HG02885 (cell line): ENCODE measurements around the gene ADCY2.

ENCODE experiments used
- ATAC-seq: cut with Tn5 transposase; IDR thresholded peaks from one replicate; pipeline ENCODE4 v1.9.1; 2021; ENCODE audit warnings: mild to moderate bottlenecking; ENCODE audit not compliant: unreplicated experiment, poor library complexity

Gene ADCY2

DNA sequence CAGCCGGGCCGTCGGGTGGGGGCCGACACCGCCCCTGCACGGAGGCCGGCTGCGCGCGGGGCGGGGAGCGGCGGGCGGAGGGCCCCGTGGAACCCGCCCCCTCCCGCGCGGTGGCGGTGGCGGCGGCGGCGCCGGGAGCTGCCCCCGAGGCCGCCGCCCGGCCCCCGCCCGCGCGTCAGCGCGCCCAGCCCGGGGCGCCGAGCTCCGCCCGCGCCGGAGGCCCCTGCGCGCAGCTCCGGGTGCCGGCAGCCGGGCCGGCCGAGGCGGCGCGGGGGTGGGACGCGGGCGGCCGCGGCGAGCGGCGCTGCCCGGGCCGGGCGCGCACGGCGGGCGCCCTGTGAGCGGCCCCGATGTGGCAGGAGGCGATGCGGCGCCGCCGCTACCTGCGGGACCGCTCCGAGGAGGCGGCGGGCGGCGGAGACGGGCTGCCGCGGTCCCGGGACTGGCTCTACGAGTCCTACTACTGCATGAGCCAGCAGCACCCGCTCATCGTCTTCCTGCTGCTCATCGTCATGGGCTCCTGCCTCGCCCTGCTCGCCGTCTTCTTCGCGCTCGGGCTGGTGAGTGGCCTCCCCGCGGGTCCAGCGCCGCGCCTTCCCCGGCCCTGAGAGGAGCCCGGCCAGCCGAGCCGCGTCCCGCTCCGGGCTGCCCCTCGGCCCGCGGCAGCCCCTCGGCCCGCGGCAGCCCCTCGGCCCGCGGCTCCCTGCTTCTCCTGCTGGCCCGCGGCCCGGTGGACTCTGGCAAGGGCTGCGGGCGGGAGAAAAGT lies at the start of gene ADCY2:
Gene ADCY2 (plus strand): TSS at position 192 of the 766 bp plus-strand sequence. CDS start 159 bp downstream, at position 351.
- no peak for ATAC-seq

DNA sequence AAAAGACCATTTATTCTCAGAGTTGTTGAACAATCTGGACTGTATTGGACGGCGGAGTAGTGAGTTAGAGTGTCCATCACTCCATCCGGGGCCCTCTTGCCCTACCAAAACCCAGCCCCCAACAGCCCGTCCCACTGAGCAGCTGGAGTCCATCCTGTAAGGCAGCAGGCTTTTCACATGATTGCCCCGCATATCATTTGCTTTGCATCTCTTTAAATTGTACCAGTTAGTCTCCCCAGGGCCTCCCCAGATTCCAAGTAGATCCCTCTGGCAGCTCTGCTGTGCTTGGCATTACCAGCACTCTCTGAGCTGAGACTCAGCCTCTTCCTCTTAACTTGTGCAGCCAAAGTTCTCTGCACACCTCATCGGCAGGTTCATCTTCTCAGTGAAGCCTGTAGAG lies 48.6 kb upstream of the ADCY2 start:
- no peak for ATAC-seq

DNA sequence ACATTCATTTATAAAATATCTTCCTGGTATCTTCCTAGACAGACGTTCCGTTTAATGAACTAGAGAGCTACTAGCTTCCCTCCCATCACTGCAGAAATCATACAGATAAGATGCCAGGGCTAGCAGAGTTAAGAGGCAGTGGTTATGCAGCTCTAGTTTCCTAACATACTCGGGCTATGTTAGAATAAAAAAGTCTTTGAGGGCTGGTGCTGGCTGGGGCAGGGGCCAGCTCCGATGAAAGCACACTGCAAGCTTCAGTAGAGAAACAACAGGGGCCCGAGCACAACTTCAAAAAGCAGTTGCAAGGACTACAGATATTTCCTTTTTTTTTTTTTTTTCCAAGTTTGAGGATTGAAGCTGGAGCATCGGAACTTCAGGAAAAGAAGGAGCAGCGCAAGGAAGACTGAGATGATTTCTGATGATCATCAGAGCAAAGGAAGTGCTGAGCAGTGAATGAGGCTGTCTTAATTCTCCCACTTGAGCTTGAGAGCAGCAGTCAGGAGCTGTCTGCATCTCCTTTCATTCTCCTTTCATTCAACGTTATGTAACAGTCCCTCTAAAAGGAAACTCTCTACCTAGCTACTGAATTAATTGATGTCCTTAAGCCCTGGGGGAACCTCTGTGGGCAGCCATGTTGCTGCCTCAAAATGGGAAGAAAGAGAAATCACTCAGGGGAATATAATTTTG lies 47.6 kb upstream of the ADCY2 start:
- ATAC-seq: no peak

DNA sequence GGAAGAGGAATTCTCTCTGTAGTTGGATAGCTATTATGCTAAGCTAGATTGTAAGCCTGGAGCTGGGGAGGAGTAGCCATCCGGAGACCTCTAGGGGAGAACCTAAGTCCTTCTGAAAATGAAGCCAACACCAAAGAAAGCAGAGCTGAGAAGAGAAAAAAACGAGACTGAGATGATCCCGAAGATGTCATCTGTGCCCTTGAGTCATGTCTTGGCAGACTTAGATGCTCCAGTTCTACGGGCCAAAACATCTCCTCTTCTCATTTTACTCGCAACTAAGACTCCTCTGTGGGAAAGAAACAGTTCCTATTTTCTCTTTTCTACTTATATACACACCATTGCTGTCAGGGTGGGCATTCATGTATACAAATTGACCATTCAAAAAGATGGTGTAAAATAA lies 34.3 kb upstream of the ADCY2 start:
- no peak for ATAC-seq

DNA sequence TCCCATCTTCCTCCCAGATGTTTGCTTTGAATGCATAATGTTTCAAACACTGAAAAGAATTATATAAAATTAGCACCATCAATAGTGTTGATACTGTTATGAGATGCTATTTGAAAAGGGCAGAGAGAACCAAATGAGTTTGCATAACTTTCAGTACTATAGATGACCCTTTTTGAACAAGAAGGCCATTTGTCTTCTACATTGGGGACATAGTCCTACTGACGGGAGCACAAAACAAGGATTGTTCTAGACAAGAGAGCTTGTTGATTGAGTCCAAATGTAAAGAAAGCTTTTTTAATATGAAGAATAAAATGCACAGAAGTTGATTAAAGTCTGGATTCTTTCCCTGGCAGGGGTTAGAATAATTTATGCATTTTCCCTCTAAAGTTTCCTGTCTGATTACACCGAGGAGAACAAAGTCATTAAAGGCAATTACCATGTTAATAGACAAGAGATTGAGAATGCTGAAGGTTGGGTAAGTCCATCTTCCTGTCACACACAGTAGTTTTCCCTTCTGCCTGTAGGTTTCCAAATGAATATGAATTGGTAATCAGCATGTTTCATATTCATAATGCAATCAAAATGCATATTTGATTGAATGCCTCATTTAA lies 32.8 kb upstream of the ADCY2 start:
- ATAC-seq: no peak

DNA sequence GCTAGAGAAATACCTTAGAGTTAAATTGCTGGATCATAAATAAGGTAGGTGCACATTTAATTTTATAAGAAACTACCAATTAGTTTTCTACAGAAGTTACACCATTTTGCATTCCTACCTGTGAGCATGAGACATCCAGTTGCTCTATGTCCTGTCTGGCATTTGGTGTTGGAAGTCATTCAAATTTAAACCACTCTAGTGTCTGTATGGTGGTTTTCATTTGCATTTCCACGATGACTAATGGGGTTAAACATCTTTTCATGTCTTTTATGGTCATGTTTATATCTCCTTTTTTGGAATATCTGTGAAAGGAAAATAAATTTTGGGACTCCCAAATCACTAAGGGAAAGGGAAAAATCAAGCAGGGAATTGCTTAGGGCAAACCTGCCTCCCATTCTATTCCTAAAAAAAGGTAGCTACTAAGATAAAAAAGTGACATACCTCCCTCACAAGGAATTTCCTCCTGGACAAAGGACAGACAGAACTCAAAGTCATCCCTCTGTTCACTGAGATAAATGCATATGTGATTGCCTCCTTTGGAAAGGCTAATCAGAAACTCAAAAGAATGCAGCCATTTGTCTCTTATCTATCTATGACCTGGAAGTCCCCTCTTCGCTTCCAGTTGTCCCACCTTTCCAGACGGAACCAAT lies 31.6 kb upstream of the ADCY2 start:
- no peak for ATAC-seq

DNA sequence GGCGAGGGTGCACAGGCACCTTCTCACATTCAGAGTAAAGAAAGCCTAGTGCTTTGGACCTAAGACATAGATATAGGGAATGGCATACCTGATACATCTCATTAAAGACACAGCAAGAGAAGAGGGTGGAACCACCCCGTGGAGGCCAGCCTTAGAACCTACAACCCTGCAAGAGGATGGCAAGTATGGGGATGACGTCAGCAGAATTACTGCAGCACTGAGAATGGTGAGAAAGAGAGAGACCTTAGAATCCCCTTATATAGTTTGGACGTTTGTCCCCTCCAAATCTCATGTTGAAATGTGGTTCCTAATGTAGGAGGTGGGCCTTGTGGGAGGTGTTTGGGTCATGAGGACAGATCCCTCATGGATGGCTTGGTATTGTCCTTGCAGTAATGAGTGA lies 28.2 kb upstream of the ADCY2 start:
- no peak for ATAC-seq

DNA sequence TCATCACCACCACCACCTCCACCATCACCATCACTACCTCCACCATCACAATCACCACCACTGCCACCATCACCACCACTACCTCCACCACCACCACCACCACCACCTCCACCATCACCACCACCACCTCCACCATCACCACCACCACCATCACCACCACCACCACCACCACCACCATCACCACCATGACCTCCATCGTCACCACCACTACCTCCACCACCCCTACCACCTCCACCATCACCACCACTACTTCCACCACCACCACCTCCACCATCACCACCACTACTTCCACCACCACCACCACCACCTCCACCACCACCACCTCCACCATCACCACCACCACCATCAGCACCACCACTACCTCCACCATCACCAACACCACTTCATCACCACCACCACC lies 23.5 kb upstream of the ADCY2 start:
- no peak for ATAC-seq

DNA sequence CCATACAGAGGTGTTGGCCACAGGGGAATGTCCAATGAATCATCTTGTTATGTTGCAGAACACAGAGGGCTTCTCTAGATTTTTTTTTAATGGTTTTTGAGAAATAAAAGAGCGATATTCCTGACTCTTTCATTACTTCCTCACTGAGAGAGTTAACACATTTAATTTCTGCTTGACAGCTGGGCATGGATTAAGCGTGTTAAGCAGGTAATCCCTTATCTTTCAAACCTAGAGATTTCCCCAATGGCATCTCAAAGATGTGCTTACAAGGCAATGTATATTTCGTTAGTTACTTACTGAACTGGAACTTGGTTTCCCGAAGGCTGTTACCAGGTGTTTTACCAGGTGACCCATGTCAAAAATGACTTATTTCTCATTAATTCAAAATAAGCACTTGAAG lies 21.8 kb upstream of the ADCY2 start:
- no peak for ATAC-seq

DNA sequence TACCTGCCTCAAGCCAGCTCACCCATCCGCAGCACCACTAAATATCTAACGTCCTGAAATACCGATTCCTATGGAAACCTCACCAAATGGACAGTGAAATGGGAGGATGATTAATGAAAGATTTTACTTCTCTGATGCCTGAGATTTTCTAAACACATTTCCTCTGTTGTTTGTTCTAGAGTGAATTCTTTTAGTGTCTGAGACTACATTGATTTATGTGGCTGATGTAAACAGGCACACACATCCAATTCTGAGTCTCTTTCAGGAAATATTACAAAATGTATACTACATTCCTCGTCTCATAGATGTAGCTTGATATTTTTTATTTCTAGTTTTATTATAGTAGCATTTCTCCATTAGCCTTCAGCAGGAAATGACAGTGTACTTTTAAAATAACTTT lies 20.5 kb upstream of the ADCY2 start:
- ATAC-seq: no peak

DNA sequence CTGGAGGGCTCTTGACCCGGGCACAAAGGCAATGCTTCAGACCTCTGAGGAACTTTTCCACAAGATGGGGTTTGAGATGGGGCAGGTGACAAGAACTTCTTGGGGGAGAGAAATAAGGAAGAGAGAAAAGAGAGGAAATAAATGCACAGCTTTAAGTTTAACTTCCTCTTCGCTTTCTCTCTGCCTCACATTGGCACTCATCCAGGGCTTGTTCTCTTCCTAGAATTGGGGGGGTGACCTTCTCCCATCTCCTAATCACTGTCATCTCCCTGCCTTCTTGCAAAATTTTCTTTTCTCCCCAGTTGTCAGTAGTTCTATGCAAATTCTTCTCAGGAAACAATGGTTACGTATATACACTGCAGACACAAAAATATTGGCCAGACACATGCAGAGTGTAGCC lies 19.1 kb upstream of the ADCY2 start:
- no peak for ATAC-seq

DNA sequence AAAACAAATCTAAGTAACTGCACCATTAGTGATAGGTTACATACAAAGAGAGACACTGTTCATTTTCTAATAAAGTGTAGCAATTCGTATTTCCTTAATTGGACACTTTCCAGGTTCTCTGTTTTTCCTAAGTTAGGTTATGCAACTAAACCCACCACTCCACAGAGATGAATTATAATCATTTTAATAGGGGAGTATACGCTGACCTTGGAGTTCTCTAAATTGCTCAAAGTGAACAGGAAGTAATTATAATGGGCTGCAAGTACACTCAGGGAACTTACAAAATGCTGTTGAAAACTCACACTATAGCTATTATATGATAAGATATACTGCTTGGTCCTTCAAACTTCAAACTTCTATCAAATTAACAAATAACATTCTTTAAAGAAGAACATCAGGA lies 18.2 kb upstream of the ADCY2 start:
- no peak for ATAC-seq

DNA sequence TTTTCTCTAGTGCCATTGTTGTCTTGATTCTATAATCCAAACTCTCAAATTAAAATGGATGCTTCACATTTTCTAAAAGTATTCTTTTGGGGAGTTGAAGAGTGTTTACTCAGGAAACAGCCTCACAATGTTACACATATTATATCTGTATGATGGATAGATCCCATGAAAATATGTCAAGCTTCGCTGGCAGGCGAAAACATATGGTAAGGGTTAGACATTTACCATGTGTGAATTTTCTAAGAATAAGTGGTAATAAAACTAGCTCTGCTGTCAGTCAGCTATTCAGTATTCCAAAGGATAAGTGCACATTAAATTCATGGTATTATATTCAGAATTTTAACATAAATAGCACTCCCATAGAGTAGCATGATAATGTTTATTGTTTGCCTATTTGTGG lies 13.3 kb upstream of the ADCY2 start:
- ATAC-seq: no peak

DNA sequence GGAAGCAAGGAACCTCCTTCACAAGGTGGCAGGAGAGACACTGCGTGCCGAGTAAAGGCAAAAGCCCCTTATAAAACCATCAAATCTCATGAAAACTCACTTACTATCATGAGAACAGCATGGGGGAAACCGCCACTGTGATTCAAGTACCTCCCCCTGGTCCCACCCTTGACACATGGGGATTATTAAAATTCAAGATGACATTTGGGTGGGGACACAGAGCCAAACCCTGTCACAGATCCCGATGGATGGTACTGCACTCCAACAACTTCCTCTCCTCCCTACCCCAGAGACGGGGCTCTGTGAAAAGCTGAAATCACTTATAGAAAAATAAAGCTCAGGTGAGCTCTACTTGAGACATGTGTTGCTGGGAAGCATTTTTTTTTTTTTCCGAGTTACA lies 10.3 kb upstream of the ADCY2 start:
- no peak for ATAC-seq

DNA sequence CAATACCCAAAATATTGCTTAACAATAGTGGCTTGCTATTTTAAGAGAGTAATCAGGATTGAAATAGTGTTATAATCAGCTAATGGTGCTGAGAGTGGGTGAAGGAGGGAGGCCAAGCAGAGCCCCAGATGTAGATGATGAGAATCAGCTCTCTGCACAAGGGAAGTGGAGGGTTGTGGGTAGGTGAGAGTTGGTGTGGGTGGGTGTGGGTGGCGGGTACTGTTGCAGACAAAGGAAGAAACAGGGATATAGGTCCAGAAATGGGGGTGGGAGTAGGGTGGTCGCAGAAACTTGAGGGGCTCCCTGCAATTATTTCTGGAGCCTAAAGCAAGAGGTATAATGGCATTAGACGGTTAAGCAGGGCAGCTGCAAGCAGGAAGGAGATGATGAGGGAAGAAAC lies 7.4 kb upstream of the ADCY2 start:
- no peak for ATAC-seq

DNA sequence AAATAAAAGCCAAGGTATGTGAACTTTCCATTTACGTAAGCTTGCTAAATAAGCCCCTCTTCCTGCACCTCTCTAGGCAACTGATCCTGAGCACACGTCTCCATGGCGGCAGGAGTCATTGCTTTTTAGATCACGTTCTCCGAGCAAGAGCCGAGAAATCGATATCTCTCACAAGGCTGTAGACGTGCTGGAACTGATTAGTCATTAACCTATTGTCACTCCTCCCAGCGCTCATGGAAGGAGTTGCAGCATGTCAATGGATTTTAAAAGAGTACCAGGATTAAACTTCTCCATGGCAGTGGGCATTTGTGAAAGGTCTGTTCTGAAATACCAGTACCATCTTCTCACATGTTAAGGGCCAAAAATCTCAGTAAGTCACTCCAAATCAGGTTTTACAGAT lies 4.7 kb upstream of the ADCY2 start:
- ATAC-seq: no peak

DNA sequence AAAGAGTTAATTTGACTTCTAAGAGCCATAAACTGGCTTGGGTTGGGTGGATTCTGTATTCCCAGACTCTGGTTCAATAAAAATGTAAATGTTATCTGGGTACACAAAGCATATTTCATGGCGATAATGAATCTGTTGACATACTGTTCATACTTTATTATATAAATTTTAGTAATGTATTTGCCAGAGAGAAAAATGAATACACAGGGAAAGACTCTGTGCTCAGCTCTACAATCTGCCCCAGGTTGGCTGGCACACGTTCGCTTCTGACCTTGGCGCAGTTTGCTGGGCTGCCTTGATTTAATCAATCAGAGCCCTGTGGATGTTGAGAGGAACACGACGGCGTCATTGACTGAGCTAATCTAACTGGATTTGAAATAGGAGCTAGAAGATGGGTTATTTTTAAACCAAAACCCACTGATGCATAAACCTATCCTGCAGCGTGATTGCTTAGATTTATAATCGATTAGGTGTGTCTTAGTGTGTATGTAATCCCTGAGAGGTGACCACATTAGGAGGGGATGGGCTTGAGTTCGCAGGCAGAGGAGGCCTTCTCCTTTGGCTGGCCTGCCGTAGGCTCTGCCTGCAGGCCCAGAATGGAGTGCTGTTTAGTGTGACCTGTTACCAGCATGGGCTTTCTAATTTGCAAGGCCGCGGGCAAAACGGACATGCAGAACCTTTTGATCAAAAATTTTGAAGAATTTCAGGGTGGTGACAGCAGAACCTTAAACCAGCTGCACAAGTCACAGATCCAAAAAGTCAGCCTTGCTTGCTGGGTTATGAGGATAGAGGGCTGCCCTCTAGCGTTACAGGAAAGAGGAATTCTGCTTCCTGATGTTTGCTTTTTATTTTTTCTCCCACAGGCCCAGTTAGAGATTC lies 3.9 kb upstream of the ADCY2 start:
- no peak for ATAC-seq

DNA sequence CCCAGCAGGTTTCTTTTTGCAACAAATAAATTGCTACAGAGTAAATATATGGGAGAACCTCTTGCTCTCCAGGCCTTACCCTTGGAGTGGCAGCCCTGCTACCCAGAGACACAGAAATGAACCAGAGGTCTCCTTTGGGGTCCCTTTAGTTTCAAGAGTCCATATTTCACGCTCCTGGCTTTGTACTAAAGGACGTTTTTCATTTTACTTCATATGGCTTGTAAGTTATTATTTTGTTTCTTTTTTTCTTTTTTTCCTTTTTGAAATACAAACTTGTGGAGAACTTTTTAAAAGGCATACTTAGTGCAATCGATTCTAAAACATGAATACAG lies 3.3 kb upstream of the ADCY2 start:
- ATAC-seq: no peak

DNA sequence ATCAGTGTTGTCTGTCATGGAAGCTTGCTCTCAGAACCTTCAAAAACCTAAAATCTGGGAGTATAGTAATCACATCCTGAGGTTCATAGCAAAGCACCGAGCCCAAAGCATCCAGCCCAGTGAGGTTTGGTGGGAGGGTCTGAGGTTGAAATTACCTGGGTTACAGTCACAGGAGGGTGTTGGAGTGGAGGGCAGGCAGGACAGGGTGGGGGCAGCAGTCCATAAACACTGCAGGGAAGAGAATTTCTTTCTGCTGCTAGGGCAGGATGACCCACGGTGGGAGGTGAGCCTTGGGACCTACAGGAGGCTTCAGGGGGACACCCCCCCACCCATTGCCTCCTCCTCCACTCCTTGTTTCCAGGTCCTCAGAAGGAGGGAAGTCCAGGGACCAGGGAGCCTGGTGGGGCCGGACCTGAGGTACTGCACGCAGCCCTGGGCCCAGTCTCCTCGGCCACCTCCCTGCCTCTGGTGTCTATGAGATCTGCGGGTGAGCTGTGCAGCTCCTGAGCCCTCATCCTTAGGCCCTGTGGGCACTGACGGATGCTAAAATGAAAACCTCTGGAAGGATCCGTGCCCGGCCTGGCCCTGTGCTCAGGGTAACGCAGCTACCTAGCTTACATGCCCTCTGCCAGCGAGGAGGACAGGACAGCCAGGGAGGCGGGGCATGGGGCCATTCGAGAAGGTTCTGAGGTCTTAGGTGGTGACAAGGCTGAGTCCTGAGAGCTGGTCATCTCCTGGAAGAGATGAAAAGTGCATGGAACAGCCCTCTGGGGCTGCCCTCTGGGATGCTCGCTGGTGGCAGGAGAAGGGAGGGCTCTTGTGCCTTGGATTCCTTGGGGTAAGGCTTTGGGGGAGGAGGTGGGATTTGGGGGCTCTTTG lies 1.8 kb upstream of the ADCY2 start:
- ATAC-seq: no peak
